SH-SY5Y (cell line): ENCODE data around the gene DOCK2.

Source experiments
- GATA2 ChIP-seq: IDR thresholded peaks from 2 replicates; pipeline ENCODE4 v1.6.1; 2011; ENCODE audit warnings: mild to moderate bottlenecking, low read depth, low read length
- GATA3 ChIP-seq: IDR thresholded peaks from 2 replicates; pipeline ENCODE4 v1.6.1; 2011; ENCODE audit warnings: low read depth, mild to moderate bottlenecking, low read length, moderate library complexity

GRCh38 chr5:169921384-169921783 is 284.3 kb downstream of the DOCK2 start:
- TF ChIP-seq GATA2 (no peak), GATA3 (no peak)
